H1 (cell line): ENCODE data around the gene OPCML.

ENCODE experiments used
- ATF3 ChIP-seq: IDR thresholded peaks from 2 replicates; pipeline ENCODE4 v1.6.1; 2011; ENCODE audit warnings: low read depth, mild to moderate bottlenecking, low read length; ENCODE audit not compliant: insufficient read depth
- BRCA1 ChIP-seq: IDR thresholded peaks from 2 replicates; pipeline ENCODE4 v1.6.1; 2012; ENCODE audit warnings: low read depth, low read length, improper control_type of control experiment
- CHD1 ChIP-seq: IDR thresholded peaks from 2 replicates; pipeline ENCODE4 v1.6.1; 2012; ENCODE audit warnings: low read depth, low read length, improper control_type of control experiment
- CTCF ChIP-seq, 3 experiments: IDR thresholded peaks; 1 replicate in 2 of 3; 2 replicates in 1 of 3; pipeline versions ENCODE4 v1.5.1 to v1.6.1; 2011; ENCODE audit warnings: low read length in 3 of 3, mild to moderate bottlenecking in 3 of 3, inconsistent platforms in 2 of 3, low read depth in 1 of 3, moderate library complexity in 1 of 3; ENCODE audit not compliant: insufficient read depth in 1 of 3; ENCODE audit errors: control extremely low read depth in 1 of 3
- EP300 ChIP-seq, 2 experiments: IDR thresholded peaks; 1 replicate in 1 of 2; 2 replicates in 1 of 2; pipeline ENCODE4 v1.6.1; 2011 to 2012; ENCODE audit warnings: low read depth in 2 of 2, low read length in 2 of 2, mild to moderate bottlenecking in 2 of 2, borderline replicate concordance in 1 of 2, inconsistent platforms in 1 of 2, moderate library complexity in 1 of 2
- HDAC2 ChIP-seq, 2 experiments: fragments of 300-600 bp in 1 of 2; sonication (generic) in 1 of 2; IDR thresholded peaks; 2 replicates each; pipeline ENCODE4 v1.6.1; 2011 to 2012; ENCODE audit warnings: low read depth in 2 of 2, low read length in 2 of 2, mild to moderate bottlenecking in 2 of 2, moderate library complexity in 2 of 2, borderline replicate concordance in 1 of 2, inconsistent platforms in 1 of 2
- MAFK ChIP-seq: IDR thresholded peaks from 2 replicates; pipeline ENCODE4 v1.6.1; 2012; ENCODE audit warnings: low read depth, mild to moderate bottlenecking, improper control_type of control experiment, low read length
- MAX ChIP-seq: IDR thresholded peaks from 2 replicates; pipeline ENCODE4 v1.6.1; 2012; ENCODE audit warnings: inconsistent platforms
- POLR2A ChIP-seq, 2 experiments: IDR thresholded peaks; 1 replicate in 1 of 2; 2 replicates in 1 of 2; pipeline ENCODE4 v1.6.1; 2011; ENCODE audit warnings: low read depth in 2 of 2, low read length in 2 of 2, mild to moderate bottlenecking in 2 of 2; ENCODE audit errors: control extremely low read depth in 1 of 2
- RAD21 ChIP-seq, 2 experiments: IDR thresholded peaks in 1 of 2; conservative IDR thresholded peaks in 1 of 2; 2 replicates each; pipeline ENCODE4 v1.6.1; 2011; ENCODE audit warnings: low read depth in 2 of 2, low read length in 2 of 2, improper control_type of control experiment in 1 of 2, inconsistent platforms in 1 of 2, mild to moderate bottlenecking in 1 of 2, moderate library complexity in 1 of 2
- RNF2 ChIP-seq: fragments of 200-900, 300-1000 bp; sonication (generic); IDR thresholded peaks from 2 replicates; pipeline ENCODE4 v1.7.1; 2016; ENCODE audit warnings: borderline replicate concordance, low read depth, mild to moderate bottlenecking, antibody characterized with exemption, low read length; ENCODE audit not compliant: poor library complexity, severe bottlenecking; ENCODE audit errors: missing control alignments
- SP2 ChIP-seq: IDR thresholded peaks from 2 replicates; pipeline ENCODE4 v1.6.1; 2012; ENCODE audit warnings: mild to moderate bottlenecking, low read length, inconsistent platforms
- YY1 ChIP-seq: IDR thresholded peaks from 2 replicates; pipeline ENCODE4 v1.6.1; 2011; ENCODE audit warnings: low read depth, mild to moderate bottlenecking, low read length

- no peak for TF ChIP-seq CTCF (IDR thresholded peaks at IDR 0.05; ENCODE audit: control extremely low read depth in 1 of 3, insufficient read depth in 1 of 3, low read depth in 1 of 3, low read length in 3 of 3)
- no peak for TF ChIP-seq MAFK
- TF ChIP-seq HDAC2 (IDR thresholded peaks at IDR 0.05; ENCODE audit: borderline replicate concordance in 1 of 2, low read depth in 2 of 2, low read length in 2 of 2), result no peak
- no peak for TF ChIP-seq POLR2A (IDR thresholded peaks at IDR 0.05; ENCODE audit: control extremely low read depth in 1 of 2, low read depth in 2 of 2, low read length in 2 of 2)
- TF ChIP-seq CHD1, result no peak
- TF ChIP-seq BRCA1, result no peak
- TF ChIP-seq RAD21 (IDR thresholded peaks at IDR 0.05 in 1 of 2, conservative IDR thresholded peaks at IDR 0.05 in 1 of 2; ENCODE audit: low read depth in 2 of 2, low read length in 2 of 2), result no peak
- no peak for TF ChIP-seq MAX
- no peak for TF ChIP-seq YY1
- TF ChIP-seq EP300 (IDR thresholded peaks at IDR 0.05; ENCODE audit: borderline replicate concordance in 1 of 2, low read depth in 2 of 2, low read length in 2 of 2), result no peak
- no peak for TF ChIP-seq SP2
- TF ChIP-seq ATF3, result no peak
- no peak for TF ChIP-seq RNF2
These were observed 892.3 kb downstream of the OPCML start for GRCh38 chr11:132639986-132640385.
